Hypothalamus (tissue), 51 donors: ENCODE measurements around the gene COLEC12.
A peak's percentile ranks its signal among the peaks of the same experiment; 100 is the strongest.

Experiments
- DNase-seq, 51 donors: peaks; one replicate each; lab custom pipeline; 2025; lab: John Stamatoyannopoulos, UW

Gene COLEC12

GRCh38 chr18:500632-501405 lies at the start of gene COLEC12:
COLEC12 (minus strand) TSS chr18:500701; CDS start chr18:500514, 187 bp downstream.
- DNase-seq = peak in 17 of 51 donors; percentile 7 to 59 (median 34)

- no peak for DNase-seq
Measured at GRCh38 chr18:549967-550366, 49.5 kb upstream of the COLEC12 start.

- no peak for DNase-seq
Measured at GRCh38 chr18:543447-544078, 43.1 kb upstream of the COLEC12 start.

- no peak for DNase-seq
Measured at GRCh38 chr18:533995-534601, 33.6 kb upstream of the COLEC12 start.

- DNase-seq = no peak
Measured at GRCh38 chr18:532632-533031, 32.1 kb upstream of the COLEC12 start.

GRCh38 chr18:532018-532417 lies 31.5 kb upstream of the COLEC12 start:
- no peak for DNase-seq

- DNase-seq = no peak
Measured at GRCh38 chr18:527146-527545, 26.6 kb upstream of the COLEC12 start.

- DNase-seq = no peak
Measured at GRCh38 chr18:526681-527080, 26.2 kb upstream of the COLEC12 start.

- DNase-seq = no peak
Measured at GRCh38 chr18:525036-525797, 24.7 kb upstream of the COLEC12 start.

- DNase-seq = no peak
Measured at GRCh38 chr18:524466-524865, 24.0 kb upstream of the COLEC12 start.

- DNase-seq = no peak
Measured at GRCh38 chr18:523561-523960, 23.1 kb upstream of the COLEC12 start.

- DNase-seq = peak in 28 of 51 donors; percentile 3 to 59 (median 25)
Measured at GRCh38 chr18:519019-519879, 18.7 kb upstream of the COLEC12 start.

GRCh38 chr18:518081-518480 lies 17.6 kb upstream of the COLEC12 start:
- no peak for DNase-seq

GRCh38 chr18:515838-516237 lies 15.3 kb upstream of the COLEC12 start:
- no peak for DNase-seq

- no peak for DNase-seq
Measured at GRCh38 chr18:515156-515815, 14.8 kb upstream of the COLEC12 start.

- no peak for DNase-seq
Measured at GRCh38 chr18:513826-514530, 13.5 kb upstream of the COLEC12 start.

GRCh38 chr18:512957-513356 lies 12.5 kb upstream of the COLEC12 start:
- DNase-seq = no peak

- DNase-seq = no peak
Measured at GRCh38 chr18:508835-509234, 8.3 kb upstream of the COLEC12 start.

- no peak for DNase-seq
Measured at GRCh38 chr18:507636-508035, 7.1 kb upstream of the COLEC12 start.
